Testis (tissue), 2 donors: ENCODE results near the gene KRTAP10-5.

Experiments
- POLR2A ChIP-seq: fragments of 450-650 bp; IDR thresholded peaks from one replicate; pipeline ENCODE4 v1.6.1; 2017; ENCODE audit warnings: antibody characterized with exemption, mild to moderate bottlenecking, moderate library complexity
- TF ChIP-seq, protein P1 (sequence below), 3 experiments: fragments of 450-650 bp in 2 of 3; fragments of 200-600 bp in 1 of 3; sonication (generic) in 1 of 3; IDR thresholded peaks; one replicate each; pipeline ENCODE4 v1.5.1; 2016 to 2019; ENCODE audit warnings: antibody characterized with exemption in 3 of 3, mild to moderate bottlenecking in 2 of 3, moderate library complexity in 1 of 3

DNA sequence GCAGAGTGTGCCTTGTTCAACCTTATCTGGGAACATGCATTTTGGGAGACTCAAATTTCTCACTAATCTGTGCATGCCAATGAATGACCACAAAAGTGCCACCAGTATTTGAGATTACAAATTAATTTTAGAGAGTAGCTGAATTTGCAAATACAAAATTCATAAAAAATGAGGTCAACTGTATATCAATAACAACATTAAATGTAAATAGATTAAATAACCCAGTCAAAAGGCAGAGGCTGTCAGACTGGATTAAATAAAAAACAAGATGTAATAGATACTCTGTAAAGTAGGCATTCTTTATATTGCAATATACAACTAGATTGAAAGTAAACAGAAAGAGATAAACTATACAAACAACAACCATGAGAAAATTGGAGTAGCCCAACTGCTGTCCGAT, 16.3 kb downstream of the KRTAP10-5 start:
- TF ChIP-seq, protein P1, sequence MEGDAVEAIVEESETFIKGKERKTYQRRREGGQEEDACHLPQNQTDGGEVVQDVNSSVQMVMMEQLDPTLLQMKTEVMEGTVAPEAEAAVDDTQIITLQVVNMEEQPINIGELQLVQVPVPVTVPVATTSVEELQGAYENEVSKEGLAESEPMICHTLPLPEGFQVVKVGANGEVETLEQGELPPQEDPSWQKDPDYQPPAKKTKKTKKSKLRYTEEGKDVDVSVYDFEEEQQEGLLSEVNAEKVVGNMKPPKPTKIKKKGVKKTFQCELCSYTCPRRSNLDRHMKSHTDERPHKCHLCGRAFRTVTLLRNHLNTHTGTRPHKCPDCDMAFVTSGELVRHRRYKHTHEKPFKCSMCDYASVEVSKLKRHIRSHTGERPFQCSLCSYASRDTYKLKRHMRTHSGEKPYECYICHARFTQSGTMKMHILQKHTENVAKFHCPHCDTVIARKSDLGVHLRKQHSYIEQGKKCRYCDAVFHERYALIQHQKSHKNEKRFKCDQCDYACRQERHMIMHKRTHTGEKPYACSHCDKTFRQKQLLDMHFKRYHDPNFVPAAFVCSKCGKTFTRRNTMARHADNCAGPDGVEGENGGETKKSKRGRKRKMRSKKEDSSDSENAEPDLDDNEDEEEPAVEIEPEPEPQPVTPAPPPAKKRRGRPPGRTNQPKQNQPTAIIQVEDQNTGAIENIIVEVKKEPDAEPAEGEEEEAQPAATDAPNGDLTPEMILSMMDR (IDR thresholded peaks at IDR 0.05) = no peak
- TF ChIP-seq POLR2A = no peak
